GM18907 (cell line): ENCODE data around the gene PCSK7.
"Not testable (repeated sequence)": the region's sequence is repeated elsewhere in the genome, so short reads cannot be mapped to it uniquely, and the experiment has no call there.

ENCODE experiments used
- ATAC-seq: cut with Tn5 transposase; IDR thresholded peaks from one replicate; pipeline ENCODE4 v1.9.1; 2021; ENCODE audit warnings: mild to moderate bottlenecking, moderate library complexity; ENCODE audit not compliant: unreplicated experiment

The PCSK7 gene

GRCh38 chr11:117186431-117186761 is 45.5 kb downstream of the PCSK7 start:
- ATAC-seq = no peak

- no peak for ATAC-seq
Observed at GRCh38 chr11:117185736-117186430, 46.0 kb downstream of the PCSK7 start.

- ATAC-seq = no peak
Observed at GRCh38 chr11:117183724-117184349, 48.0 kb downstream of the PCSK7 start.

- ATAC-seq = not testable (repeated sequence)
Observed at GRCh38 chr11:117183178-117183577, 48.7 kb downstream of the PCSK7 start.

- no peak for ATAC-seq
Observed at GRCh38 chr11:117182551-117182935, 49.3 kb downstream of the PCSK7 start.

- no peak for ATAC-seq
Observed at GRCh38 chr11:117181586-117182550, 50.0 kb downstream of the PCSK7 start.

GRCh38 chr11:117180661-117181585 is 51.0 kb downstream of the PCSK7 start:
- ATAC-seq = no peak

GRCh38 chr11:117180020-117180419 is 51.9 kb downstream of the PCSK7 start:
- no peak for ATAC-seq

- peak; percentile 30 for ATAC-seq
Observed at GRCh38 chr11:117179048-117179999, 52.5 kb downstream of the PCSK7 start.

GRCh38 chr11:117178210-117179034 is 53.5 kb downstream of the PCSK7 start, which contains the start of gene SIDT2:
Gene SIDT2, plus strand, starts transcription at chr11:117178743. Its CDS starts 521 bp downstream, at chr11:117179264.
- peak; percentile 92 for ATAC-seq

- ATAC-seq = no peak
Observed at GRCh38 chr11:117177534-117178209, 54.2 kb downstream of the PCSK7 start.

- no peak for ATAC-seq
Observed at GRCh38 chr11:117176186-117176585, 55.7 kb downstream of the PCSK7 start.

- ATAC-seq = no peak
Observed at GRCh38 chr11:117175781-117176180, 56.1 kb downstream of the PCSK7 start.

- ATAC-seq = no peak
Observed at GRCh38 chr11:117175104-117175503, 56.8 kb downstream of the PCSK7 start.

- ATAC-seq = no peak
Observed at GRCh38 chr11:117172724-117173421, 59.0 kb downstream of the PCSK7 start.

- ATAC-seq = no peak
Observed at GRCh38 chr11:117171404-117172061, 60.3 kb downstream of the PCSK7 start.

GRCh38 chr11:117171007-117171403 is 60.9 kb downstream of the PCSK7 start:
- ATAC-seq = no peak
